ENCODE measurements around the gene PIGL.
"Not testable (repeated sequence)": the region's sequence is repeated elsewhere in the genome, so short reads cannot be mapped to it uniquely, and the experiment has no call there.

GRCh38 chr17:16201693-16202131 is 15.3 kb upstream of the PIGL start:
- TF ChIP-seq CTCF (conservative IDR thresholded peaks at IDR 0.05; ENCODE audit: low read depth, low read length); NFE2L2 (IDR thresholded peaks at IDR 0.05; ENCODE audit: low read depth, low read length): not testable (repeated sequence)
